Left hindlimb (tissue), 1 donor: Measurements from ENCODE around the gene RAB17.

Experiments used
- DNase-seq: peaks from one replicate; pipeline ENCODE4 v3.0.0-alpha.2; 2018

RAB17 gene, protein sequence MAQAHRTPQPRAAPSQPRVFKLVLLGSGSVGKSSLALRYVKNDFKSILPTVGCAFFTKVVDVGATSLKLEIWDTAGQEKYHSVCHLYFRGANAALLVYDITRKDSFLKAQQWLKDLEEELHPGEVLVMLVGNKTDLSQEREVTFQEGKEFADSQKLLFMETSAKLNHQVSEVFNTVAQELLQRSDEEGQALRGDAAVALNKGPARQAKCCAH

DNA sequence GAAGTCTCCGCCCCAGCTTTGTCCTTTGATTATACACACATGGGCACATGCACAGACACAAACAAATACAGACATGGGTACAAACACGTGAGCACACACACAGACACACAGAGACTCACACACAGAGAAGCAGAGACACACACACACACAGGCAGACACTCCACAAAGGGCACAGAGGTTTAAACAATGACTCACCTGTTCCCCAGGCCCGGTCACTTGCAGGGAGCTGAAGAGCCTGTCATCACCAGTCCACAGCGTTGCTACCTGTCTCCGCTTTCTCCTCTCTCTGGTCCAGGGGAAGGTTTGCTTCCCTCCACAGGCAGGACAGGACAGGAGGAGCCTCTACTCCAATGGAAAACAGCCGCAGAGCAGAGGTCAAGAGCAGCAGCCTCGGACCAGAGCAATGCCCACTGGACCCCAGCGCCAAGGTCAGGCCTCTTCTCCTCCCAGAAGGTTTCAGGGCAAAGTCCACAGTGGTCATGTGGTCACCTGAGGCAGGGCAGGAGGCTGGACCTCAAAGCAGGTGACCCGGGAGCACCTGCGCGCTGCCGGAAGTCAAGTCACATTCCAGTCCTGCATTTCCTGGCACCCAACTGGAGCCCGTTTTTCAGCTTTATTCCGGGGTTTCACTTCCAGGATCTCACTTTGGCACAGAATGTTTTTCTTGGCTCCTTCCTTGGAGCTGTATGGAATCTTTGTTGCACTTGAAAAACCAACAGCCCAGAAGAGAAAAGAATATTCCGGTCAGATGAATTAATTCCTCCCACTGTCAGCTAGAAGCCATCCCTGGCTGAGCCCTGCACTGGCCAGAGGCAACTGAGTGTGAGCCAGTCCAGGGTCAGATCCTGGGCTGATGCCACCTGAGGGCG lies at the start of gene RAB17:
Gene RAB17, minus strand, starts transcription at position 463 of the 869 bp plus-strand sequence. CDS start 4,580 bp downstream, outside the sequence.
- DNase-seq = no peak

- peak; percentile 8 for DNase-seq
Observed at GRCh38 chr2:237639836-237640220, 49.3 kb upstream of the RAB17 start.

- peak; percentile 11 for DNase-seq
Observed at GRCh38 chr2:237639052-237639835, 48.7 kb upstream of the RAB17 start.

GRCh38 chr2:237638176-237638575 lies 47.6 kb upstream of the RAB17 start:
- DNase-seq = peak; percentile 21

- DNase-seq = no peak
Observed at GRCh38 chr2:237637429-237638135, 47.0 kb upstream of the RAB17 start.

- DNase-seq = no peak
Observed at GRCh38 chr2:237636578-237636977, 46.0 kb upstream of the RAB17 start.

DNA sequence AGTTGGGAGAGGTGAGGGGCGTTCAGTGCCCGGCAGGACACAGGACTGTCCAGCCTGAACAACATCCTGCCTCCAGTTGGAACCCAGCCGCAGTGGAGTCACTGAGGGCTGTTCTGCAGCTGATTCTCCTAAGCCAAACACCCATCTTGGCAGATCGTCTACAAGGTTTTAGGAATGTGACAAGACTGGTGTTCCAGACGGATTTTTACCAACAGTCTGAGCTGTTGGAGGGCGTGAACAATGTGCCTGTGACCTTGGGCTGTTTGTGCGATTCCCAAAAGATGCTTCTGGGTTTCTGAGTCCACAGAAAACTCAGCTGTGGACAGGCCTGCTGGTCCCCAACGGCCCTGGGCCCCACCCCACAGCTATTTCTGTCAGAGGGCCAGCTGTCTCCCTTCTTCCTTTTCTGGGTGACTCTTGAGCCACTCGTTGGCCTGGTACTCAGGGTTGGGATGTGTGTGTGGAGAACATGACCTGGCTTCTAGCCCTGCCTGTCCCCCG lies 42.6 kb upstream of the RAB17 start:
- DNase-seq = peak; percentile 31

DNA sequence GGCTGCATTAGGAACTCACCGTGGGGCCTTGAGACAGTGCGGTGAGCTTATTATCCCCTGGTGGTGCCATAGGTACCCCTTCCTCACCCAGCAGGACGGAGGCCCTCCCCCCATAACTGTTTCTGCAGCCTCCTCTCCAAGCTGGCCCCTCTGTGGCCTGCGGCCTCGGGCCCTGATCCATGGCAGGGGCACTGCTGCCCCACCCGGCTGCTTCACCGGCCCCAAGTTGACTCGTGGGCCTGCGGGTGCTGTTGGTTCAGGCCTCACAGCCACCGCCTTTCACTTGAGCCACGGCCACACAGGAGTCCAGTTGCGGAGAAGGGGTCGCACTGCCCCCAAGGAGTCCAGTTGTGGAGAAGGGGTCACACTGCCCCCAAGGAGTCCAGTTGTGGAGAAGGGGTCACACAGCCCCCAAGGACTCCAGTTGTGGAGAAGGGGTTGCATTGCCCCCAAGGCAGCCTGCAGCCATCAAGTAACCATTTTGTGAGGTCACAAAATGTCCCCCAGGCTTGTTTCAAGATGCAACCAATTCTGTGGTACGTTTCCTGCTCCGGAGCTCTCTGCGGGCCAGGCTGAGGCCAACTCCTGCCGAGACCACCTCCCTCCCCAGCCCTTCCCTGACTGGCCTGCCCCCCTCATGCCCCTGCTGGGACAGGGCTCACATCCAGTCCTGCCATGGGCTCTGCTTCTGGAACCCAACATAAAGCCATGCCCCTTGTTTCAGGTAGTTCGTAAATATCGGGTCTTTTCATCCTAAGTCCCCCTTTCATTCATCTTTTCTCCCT lies 41.5 kb upstream of the RAB17 start:
- DNase-seq = no peak

- peak; percentile 46 for DNase-seq
Observed at GRCh38 chr2:237631007-237631785, 40.7 kb upstream of the RAB17 start.

DNA sequence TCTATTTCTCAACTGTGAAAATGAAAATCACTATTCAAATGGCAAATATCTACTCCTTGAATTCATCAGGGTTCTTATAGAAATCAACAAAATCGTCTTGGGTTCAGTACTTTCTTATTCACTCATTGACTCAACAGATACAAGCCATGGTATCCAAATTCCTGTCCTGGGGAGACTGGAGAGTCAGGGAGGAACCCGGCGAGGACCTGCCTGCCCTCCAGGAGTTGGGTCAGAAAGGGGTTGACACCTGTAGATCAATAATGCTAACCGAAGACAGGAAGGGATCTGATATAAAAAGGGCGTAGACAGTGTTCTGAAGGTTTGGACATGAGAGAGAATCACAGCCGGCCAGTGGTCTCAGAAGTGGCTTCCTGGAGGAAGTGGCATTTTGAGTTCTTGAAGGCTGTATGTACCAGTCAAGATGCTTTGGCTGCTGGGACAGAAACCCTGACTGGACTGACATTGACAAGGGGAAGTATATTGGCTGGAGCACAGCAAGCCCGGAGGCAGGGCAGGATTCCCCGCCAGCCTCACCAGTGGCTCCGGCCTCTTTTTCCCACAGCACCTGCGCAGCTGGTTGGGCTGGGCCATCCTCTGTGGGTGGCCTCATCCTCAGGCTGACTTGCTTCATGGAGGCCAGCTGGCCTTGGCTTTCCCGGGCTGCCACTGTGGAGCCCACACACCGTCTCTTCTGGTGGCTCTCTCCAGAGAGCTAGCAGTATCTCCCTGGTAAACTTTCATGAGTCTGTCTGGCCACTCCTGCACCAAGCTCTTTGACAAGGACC lies 39.9 kb upstream of the RAB17 start:
- peak; percentile 14 for DNase-seq

GRCh38 chr2:237629739-237630138 lies 39.2 kb upstream of the RAB17 start:
- peak; percentile 20 for DNase-seq

GRCh38 chr2:237629188-237629534 lies 38.6 kb upstream of the RAB17 start:
- no peak for DNase-seq

DNA sequence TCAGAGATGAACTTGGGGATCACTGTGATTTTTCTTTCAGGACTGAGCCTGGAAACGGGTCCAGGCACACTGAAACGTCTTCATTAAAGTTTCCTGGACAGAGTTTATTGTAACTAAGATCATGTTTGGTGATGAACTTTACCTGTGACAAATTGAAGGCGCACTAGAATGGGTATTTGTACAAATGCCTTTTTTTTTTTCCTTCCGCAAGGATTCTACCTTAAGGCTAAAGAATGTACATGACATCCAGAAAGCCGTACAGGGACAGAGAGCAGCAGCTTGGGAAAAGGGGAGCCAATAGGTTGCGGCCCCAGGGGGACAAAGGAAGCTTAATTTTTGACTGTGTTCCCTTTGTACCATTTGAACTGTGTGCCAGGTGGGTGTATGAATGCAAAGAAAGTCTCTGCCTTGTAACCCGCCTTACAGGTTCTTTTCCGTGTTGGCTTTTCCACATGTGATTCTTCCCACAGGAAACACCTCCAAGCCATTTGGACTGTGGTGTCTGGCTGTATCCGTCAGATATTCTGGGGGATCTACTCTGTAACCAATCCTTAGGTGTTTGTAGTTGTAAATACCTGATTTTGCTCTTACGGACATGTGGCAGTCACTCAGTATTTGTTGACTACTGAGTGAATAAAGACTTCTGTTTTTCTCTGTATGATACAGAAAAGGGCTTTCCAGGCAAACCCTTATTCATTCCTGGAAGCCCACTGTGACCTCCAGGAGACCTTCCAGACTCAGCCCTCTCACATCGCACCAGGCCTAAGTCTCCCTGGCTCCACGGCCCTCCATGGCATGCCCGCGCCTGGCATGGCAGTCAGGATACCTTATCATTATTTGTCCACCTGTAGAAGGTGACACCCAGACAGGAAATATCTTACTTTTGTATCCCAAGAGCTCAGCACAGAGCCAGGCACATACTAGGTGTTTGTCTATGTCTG lies 38.0 kb upstream of the RAB17 start:
- peak; percentile 18 for DNase-seq

DNA sequence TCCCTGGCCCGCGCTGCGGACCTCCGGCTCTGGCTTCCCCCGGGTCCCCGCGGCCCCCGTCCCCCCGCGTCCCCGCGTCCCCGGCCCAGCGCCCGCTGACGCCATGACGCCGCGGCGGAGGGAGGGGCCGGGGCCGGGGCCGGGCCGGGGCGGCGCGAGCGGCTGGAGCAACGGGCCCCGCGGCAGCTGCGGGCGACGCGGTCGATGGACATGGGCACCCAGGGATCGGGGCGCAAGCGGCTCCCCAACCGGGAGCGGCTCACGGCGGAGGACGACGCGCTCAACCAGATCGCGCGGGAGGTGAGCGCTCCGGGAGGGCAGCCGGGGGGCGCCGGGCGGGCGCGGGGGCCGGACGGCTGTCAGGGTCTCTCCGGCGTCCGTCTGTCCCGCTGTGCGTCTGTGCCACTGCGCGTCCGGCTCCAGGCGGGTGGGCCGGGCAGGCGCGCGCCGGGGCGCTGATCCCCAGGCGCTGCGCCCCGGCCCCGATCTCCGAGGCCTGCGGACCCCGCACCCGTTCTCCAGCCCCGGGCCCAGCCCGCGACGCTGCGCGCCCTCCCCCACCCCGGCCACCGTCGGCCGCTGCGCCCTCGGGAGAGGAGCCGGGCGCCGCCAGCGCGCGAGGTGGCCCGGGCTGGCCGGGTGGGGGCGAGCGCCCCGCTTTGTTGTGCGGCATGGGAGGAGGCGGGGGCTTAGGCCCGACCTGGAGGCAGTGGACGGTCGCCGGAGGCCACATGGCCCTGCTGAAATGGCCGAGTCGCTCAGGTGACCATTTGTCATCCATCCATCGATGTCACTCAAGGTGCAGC lies 37.1 kb upstream of the RAB17 start, which contains the start of gene LRRFIP1:
Gene LRRFIP1, plus strand, starts transcription at position 147 of the 806 bp plus-strand sequence. Its CDS starts 58 bp downstream, at position 205.
- peak; percentile 58 for DNase-seq

DNA sequence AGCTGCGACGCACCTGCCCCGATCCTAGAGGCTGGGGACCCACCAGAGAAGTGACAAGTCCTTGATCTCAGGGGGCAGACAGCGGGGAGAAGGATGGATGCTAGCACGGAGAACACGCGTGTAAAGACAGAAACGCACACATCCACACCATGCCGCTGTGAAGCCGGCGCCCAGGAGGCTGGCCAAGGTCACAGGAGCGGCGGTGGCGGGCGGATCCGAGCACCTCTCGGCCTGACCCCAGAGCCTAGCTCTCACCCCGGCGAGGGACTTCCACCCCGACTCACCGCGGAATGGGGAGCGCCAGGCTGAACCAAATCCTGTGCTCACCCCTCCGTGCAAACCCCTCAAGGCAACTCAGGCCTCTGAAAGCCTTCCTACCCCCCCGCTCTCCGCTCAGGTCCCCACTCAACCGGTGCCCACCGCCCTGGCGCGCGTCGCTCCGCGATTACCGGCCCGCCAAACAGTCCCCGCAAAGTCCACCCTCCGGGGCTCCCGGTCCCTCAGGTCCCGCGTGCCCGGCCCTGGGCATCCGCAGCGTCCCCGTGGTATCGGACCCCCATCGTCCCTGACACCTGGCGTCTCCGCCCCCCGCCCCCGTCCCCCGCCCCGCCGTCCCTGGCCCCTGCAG lies 36.4 kb upstream of the RAB17 start:
- DNase-seq = peak; percentile 37

DNA sequence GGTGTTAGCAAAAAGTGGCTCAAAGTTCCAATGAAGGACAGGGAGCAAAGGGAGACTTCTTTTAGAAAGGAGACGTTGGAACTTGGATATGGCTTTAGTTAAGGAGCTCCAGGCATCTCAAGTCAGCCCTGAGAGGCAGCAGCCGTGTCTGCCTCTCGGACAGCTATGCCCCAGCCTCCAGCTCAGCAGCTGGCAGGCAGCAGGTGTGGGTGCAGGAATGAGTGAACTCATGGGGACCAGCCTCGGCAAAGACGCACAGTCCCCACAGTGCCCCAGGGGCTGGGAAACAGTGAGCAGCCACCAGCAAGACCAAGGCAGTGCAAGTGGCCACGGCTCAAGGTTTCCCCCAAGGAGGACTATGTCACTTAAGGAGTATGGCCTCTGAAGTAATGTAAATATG lies 35.2 kb upstream of the RAB17 start:
- DNase-seq = peak; percentile 40

DNA sequence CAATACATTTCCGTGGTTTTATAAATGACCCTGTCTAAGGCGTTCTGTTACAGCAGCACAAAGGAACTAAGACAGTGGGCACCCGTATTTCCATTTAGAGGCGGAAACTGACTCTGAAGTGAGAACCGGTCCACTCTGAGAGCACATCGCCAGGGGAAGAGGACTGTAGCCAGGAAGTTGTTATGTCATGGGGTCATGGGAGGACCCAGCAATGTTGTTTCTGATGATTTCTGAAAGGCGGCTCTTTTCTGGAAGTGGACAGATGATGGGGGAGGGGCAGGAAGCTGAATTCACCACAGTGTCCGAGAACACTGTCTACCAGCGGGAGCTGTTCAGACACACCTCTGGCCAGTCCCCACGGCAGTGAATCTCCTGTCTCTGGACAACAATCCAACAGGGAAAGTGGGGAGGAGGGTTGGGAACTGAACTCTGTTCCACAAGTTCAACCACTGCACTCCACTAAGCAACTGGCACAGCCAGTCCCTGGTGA lies 34.7 kb upstream of the RAB17 start:
- DNase-seq = peak; percentile 29
